ENCODE data around the gene RNF126.

DNA sequence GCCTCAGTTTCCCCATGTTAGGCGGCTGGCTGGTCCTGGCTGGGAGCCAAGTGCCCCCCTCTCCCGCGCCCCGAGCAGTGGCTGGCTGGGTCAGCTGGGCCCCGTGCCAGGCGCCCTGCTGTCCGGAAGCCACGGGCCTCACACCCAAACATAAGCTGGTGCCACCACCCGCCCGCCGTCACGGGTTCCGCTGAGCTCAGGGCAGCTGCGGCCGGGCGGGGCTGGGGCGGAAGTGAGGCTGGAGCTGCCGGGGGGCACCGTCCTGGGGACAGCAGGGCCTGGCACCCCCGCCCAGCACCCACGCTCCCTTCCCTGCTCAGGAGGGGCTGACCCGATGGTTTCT, 54.0 kb downstream of the RNF126 start:
- TF ChIP-seq, protein P1, sequence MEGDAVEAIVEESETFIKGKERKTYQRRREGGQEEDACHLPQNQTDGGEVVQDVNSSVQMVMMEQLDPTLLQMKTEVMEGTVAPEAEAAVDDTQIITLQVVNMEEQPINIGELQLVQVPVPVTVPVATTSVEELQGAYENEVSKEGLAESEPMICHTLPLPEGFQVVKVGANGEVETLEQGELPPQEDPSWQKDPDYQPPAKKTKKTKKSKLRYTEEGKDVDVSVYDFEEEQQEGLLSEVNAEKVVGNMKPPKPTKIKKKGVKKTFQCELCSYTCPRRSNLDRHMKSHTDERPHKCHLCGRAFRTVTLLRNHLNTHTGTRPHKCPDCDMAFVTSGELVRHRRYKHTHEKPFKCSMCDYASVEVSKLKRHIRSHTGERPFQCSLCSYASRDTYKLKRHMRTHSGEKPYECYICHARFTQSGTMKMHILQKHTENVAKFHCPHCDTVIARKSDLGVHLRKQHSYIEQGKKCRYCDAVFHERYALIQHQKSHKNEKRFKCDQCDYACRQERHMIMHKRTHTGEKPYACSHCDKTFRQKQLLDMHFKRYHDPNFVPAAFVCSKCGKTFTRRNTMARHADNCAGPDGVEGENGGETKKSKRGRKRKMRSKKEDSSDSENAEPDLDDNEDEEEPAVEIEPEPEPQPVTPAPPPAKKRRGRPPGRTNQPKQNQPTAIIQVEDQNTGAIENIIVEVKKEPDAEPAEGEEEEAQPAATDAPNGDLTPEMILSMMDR (IDR thresholded peaks at IDR 0.05; ENCODE audit: borderline replicate concordance, extremely low read depth, low read length, poor library complexity, severe bottlenecking), result no peak
- TF ChIP-seq EZH2 (IDR thresholded peaks at IDR 0.05; ENCODE audit: borderline replicate concordance, low read depth, low read length, severe bottlenecking), result no peak
